HG03439 (cell line): Measurements from ENCODE around the gene GHR.

Experiments
- ATAC-seq: cut with Tn5 transposase; IDR thresholded peaks from one replicate; pipeline ENCODE4 v1.9.1; 2021; ENCODE audit warnings: mild to moderate bottlenecking, moderate library complexity; ENCODE audit not compliant: unreplicated experiment

Gene GHR

DNA sequence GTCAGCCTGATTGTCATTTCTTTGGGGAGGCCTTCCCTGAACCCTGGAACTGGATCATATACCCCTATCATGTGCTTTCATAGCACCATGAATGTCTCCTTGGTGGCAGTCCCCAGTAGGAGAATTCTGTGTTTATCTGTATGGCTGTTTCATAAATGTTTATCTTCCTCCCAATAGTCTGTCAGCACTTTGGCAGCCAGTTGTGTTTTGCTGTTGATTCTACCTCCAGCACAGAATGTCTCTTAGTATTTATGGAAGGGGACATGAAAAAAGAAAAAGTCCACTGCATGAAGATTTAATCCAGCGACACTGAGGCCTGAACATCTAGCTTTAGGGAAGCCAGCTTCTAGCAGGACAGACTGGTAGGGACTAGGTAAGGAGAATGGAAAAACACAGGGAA, 38.3 kb downstream of the GHR start:
- ATAC-seq: no peak

DNA sequence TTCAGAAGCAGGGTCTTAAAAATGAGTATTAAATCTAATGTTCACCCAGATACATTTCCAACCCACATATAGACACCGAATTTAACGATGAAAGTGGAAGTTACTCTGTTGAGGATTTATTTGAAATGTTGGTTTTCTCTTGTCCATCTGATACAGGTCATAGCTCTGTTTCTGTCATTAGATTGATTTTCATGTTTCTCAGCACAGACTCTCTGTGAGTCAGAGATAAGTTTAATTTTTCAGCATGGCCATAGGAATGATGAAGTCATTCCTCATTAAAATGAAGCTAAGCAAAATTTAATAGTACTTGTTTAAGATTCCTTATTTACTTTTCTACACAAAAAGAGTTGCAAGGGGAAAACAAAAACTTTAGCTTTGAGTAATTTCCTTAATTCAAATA, 38.8 kb downstream of the GHR start:
- no peak for ATAC-seq

DNA sequence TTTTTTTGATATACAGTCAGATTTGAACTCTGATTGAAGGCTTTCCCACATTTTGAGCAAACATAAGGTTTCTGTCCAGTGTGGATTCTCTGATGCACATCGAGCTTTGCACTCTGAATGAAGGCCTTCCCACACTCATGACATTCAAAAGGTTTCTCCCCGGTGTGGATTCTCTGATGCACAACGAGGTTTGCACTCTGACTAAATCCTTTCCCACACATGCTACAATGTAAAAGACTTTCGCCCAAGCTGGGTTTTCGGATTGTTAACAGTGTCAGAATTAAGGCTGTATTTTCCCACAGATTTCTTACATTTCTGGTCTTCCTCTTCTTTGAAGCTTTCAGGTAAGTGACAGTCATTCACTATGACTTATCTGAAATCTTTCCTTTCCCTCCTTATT, 44.3 kb downstream of the GHR start:
- ATAC-seq: no peak

DNA sequence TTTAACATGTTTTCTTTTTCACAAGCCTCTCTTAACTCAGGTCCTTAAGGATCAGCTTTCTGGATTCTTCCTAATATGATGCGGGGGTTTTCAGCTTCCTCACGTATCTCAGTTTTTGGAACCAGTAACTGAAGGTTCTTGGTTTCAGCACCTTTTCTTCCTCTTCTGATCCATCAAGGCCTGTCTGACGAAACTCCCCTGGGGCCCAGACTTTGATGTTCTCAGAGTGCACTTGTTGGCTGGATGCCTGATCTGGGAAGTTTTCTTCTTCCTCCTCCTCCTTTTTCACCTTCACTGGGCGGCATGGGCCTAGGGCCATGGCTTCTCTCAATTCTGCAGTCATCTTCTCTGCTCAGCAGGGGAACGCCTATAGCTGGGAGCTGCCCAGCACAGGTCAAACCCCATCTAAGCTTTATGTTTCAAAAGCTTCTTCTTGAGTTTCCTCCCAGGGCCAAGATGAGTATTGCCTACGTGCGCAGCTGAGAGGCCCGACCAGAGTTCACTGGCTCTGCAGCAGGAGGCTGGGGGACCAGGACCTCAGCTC, 44.8 kb downstream of the GHR start:
- no peak for ATAC-seq

DNA sequence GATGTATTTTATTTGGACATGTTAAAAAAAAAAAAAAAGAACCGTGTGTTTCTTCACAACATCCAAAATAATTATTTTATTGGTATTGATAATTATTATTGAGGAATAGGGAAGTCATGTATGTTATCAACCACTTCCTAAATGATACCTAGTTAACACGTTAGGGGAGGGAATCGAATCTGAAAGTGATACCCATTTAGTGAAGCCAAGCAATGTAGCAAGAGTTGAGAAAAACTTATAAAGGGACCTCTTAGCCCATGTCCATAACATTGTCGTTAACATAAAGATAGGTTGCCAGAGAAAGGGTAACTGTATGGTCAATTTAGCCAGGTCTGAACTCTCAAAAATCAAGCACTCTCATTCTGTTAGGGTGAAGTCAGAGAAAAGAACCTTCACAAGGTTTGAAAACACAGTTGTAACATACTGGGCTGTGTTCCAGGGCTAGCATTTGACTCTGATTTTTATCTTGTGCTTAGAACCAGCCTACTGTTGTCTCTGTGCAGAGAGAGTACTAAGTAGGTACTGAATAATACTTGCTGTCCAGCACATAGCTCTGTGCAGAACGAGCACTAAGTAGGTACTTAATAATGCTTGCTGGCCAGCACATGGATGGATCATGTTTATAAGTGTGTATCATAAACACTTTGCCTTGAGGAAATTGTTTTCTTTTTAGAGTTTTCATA, 60.4 kb downstream of the GHR start:
- no peak for ATAC-seq

DNA sequence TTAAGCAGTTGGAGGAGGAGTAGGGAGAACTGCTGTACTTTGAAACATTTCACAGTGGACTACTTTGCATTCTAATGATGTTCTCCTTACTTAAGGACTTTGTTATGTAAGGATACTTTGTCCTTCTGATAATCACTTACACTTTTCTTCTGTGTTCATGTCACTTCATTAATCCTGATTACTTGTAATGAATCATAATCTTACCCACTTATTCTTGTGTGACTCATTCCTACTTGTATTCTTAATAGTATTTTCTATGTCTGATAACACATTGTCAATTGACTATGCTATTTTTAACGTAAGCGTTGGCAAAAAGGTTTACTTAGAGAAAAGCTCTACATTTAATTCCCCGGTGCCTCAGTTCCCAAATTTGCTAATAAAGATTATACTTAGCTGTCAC, 63.8 kb downstream of the GHR start:
- ATAC-seq: no peak

DNA sequence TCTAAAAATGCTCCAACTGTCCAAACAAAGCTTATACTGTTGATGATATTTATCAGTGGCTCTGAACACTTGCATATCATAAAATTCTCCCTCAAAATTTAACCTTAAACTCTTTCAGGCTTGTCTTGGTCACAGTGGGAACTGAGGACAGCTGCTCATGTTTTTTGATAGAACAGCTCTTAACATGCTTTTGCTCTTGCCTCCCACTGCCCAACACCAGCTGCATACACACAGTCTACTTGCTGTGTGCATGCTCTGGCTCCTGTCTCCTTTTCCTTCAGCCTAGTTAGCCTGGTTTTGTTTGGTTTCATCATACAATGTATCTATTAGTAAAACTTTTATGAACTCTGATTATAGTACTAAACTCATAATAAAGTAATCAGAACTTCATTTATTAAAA, 64.6 kb downstream of the GHR start:
- no peak for ATAC-seq

DNA sequence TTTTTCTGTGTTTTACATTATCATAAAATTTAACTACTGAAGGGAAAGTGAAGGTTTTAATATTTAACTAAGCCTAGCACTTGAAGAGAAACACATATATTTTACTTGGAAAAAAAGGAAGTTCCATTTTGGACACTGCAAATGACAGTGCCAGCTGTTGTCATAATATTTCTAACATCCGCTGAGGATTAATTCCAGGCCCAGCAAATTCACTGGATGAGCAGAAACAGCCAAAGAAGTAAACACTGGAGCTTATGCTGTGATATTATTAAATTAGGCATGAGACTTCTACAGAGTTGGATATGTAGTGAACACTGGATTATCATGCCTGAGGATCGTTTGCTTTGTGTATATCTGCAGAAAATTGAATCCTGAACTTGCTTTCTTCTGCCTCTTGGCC, 67.6 kb downstream of the GHR start:
- ATAC-seq: no peak

DNA sequence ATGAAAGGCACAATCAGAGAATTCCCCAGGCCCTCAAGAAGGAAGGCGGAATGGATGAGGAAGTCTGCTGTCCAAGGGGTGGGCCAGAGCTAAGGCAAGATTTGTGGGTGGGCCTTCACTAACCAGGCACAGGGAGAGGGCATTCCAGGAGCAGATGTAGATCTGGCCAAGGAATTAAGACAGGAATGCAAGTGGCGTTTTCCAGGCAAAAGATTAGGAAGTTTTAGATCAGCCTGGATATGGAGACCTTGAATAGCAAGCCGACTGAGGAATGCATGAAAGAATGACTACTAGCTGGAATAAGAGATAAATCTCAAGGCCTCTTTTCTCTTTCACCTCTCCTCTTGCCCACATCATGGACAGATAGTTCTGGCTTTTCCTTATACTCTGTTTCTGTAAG, 68.5 kb downstream of the GHR start:
- no peak for ATAC-seq

DNA sequence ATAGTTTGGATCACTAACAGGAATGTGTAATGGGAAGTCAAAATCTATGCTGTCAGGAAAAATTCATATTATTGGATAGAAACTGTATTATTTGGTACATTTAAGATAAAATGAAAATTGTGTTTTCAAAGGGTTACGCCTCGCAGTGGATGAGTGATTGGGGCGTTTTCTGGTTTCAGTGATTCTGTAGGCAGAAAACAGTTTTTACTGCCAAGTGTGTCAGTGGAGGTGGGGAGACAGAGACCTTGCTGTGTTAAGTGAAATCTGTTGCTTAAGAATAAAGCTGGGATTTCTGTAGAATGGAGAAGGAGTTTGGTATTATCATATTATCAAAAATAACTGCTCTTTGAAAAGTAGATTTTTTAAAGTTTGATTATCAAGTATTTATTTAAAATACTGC, 69.7 kb downstream of the GHR start:
- ATAC-seq: no peak

DNA sequence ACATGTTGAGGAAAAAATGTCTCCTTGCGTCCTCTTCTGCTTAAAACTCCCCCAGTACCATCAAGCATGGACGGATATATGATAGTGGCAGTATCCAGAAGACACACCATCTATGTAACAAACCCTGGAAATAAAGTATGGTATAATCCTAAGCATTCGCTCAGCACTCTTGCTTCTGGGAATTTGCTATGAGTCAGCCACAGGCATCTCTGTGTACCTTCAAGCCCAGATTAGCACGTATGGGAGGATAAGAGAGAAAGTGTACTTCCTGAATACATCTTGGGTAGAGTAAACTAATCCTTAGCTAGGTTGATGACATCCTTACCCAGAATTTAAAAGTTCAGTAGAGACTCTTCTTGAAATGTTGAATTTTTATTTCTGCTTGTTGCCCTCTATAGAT, 71.2 kb downstream of the GHR start:
- ATAC-seq: no peak

DNA sequence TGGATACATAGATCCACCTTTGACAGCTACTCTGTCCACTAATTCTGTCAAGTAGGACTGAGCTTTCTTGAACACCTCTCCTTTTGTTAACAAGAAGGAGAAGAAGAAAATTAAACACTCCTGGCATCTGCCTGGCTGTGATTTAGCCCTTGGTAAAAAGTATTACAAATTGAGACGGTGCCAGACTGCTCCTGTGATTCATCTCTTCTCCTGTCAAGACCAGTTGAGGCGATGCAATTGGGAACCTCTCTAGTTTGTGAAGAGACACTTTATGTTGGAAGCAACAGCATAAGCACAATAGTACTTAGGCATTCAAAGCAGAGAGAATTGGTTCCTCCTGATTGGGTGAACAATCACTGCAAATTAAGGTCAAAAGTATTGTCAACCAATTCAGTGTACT, 72.7 kb downstream of the GHR start:
- ATAC-seq: no peak

DNA sequence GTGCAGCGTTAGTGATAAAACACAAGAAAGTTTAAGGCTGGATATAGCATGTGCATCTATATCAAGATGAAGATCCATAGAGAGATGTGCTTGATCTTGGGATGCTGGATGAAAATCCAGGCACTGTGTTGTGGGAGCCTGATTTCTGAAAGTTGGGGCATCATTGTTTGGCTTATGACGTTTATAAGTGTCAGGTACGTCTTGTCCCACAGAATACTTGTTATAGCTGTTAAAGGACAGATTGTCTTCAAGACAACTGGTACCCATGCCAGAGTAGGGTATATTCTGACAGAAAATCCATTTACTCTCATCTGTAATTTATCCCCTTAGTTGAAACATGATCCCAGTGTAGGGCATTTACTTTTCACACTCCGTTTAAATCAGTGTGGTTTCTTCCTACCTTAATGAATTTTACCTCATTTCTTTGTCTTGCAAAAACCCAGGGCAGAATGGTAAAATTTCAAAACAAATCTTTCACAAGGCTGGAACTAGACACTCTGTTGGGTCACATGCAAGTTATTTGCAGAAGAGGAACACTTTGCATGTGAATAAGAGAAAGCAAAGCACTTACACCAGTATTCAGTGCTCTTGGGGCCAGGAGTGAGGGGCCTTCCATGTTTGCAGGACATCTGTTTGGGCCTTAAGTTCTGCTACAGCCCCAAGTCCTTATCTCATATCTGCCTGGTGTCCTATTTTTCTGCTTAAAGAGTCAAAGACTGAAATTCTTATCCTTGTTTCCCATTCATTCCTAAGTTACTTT, 73.3 kb downstream of the GHR start:
- ATAC-seq: no peak

DNA sequence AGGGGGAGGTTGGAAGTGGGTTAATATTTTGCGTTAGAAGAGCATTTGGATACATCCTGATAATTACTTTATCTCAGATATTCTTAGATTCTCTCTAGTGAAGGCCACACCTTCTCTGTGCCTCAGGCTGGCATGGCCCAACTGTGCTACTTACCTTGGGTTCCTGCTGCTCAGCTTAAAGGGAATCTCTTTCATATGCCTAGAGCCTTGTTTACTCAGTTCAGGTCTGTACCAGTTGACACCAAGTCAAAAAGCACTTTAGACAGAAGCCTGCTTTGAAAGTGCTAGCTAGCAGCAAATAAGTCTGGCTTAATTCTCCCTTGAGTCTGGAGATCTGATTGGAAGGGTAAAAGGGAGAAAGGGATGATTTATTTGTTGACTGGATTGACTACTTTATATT, 74.8 kb downstream of the GHR start:
- ATAC-seq: no peak

DNA sequence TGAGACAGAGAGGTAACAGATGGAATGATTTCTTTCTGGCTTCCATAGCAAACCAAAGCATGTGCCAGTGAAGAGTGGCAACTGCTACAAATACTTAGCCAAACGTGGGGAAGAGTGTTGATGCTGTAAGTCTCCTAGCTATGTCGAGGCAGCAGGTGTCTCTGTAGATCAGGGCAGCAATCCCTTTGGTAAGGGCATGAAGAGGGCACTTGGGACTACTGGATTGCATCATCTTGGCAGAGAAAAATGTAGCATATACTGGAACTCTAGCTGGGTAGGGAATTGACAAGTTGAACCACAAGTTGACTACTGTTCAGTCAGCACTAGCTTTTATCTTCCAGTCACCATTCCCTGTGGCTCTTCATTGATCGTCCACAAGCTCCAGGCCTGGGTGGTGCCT, 75.8 kb downstream of the GHR start:
- no peak for ATAC-seq

DNA sequence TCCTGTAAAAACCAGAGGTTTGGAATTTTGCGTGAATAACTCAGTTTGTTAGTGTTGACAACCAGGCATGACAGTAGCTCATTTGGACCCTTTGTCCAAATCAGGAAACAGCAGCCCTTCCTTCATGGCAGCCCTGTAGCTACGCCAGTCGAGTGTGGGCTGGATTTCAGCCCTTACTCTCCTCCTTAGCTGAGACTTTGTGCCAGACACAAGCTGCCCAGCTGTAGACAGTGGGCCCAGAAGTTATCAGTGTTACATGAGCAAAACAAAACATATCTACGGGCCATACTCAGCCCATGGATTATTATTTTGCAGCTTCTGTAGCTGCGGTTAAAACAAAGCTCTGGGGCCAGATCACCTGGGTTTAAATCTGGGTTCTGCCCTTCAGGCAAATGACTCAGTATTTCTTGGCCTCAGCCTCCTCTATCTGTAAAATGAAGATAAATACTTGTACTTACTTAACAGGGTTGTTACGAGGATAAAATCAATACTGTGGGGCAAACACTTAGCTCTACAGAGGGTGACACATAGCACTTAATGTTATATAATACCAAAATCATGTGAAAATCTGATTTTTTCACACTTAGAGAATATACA, 76.9 kb downstream of the GHR start:
- no peak for ATAC-seq

DNA sequence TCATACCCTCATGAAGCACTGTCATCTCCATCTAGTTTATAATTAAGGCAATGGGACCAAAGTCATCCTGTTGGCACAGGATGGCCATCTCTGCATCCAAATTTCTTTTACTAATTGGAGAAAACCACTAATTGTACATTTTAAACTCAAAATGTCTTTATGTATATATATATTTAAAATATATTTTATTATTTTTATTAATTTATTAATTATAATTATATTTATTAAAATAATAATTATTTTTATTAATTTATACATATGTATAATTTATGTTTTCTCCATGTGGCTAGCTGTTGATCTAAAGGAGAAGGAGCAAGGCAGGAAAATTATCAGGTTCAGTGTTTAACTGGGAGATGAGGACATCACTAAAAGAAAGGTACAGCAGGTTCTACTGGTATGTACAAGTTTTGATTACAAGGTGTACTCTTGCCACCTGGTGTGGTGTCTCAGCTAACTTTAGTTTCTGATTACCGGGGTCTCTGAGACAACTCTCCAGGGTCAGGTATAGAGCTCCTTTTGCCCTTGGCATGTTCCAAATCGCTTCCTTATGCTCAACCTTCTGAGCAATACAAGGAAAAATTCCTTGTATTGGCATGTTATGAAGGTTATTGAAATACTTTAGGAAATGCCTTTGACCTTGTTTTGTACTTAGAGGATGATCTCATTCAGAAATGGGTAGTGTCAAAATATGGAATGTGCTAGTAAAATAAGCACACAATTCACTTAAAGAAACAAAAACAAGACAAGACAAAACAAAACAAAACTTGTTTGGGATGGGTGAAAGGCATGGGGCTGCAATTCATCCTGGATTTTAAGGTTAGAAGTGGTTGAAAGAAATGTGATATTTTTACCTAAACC, 79.6 kb downstream of the GHR start:
- no peak for ATAC-seq

DNA sequence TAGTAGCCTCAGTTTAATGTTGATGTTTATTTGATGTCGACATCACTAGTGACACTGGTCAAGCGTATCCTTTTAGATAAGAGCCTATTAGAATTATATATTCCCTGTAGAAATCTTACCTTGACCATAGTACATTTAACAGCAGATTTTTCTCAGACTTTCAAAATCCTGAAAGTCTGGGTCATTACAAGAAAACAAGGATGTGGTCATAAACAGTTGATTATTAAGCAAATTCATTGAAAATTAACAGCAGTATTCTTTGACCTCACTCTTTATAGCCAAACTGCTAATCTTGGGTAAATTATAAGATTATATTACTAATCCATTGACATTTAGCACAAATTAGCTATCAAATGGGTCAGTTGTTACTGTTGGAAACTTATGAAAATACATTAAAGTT, 83.4 kb downstream of the GHR start:
- ATAC-seq: no peak

DNA sequence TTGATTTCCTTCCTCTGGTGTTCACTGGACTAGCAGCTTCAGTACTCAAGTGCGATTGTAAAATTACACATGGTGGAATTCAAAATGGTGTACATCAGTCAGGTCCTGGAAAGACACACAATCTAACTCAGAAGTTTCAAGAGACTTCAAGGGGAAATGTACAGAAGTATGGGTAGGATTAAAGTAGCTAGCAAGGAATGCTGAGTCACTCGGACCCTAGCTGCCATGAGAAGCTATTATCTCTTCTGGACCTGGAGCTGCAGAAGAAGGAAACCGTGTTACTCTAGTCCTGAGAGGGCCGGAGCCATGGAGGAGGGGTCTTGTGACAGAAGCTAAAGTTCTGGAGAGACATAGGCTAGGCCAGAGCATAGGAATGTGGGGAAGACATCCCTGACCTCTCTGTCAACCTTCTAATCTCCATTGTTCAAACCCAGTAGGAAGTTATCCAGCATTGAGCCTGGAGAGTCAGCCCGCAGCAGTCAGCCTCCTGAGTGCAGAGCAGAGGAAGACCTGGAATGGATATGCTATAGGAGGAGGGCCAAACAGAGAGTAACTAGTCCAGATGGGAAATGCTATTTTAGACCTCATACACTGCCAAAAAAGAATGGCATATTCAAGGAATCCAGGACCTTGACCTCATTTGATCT, 84.3 kb downstream of the GHR start:
- no peak for ATAC-seq

DNA sequence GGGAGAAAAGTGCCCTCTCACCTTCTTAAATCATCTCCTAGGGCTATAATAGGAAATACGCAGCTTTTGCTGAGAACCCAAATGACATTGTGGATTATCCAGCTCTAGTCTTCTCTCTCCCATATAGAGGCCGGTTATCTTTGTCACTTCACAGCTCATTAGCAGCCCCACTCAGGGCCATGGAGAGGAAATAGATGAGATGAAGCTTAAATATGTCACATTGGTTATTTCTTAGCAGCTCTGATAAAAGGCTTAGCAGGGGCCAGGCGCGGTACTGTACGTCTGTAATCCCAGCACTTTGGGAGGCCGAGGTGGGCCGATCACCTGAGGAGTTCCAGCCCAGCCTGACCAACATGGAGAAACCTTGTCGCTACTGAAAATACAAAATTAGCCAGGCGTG, 90.0 kb downstream of the GHR start:
- no peak for ATAC-seq

DNA sequence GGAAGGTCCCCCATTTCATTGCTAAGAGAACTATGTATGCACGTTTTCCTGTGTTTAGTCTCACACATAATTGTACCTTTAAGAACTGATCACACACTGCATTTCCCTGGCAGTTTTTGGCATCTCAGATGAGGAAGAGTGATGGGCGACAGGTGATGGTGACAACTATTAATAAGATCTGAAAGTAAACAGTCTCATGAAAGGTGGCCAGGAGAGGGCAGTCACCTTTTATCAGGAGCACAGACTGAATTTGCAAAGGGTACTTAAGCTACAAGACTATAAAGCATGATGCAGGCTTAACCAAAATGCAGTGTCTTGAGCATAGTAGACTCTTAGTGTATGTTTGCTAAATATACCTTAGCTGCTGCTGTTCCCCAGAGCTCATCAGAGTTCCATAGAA, 91.5 kb downstream of the GHR start:
- no peak for ATAC-seq
